ENCODE results near the gene GPAT2.
"Not testable (repeated sequence)": the region's sequence is repeated elsewhere in the genome, so short reads cannot be mapped to it uniquely, and the experiment has no call there.

GPAT2 gene

GRCh38 chr2:96035554-96035953, 838 bp upstream of the GPAT2 start:
- H3K36me3 ChIP-seq (ENCODE audit: control insufficient read depth in 4 of 4, insufficient read depth in 4 of 4, low read length in 3 of 4); H3K4me1 ChIP-seq (ENCODE audit: control extremely low read depth in 1 of 4, control insufficient read depth in 4 of 4, insufficient read depth in 4 of 4, low read length in 3 of 4); H3K27me3 ChIP-seq (replicated peaks in 2 of 5; ENCODE audit: control insufficient read depth in 4 of 5, insufficient read depth in 5 of 5, low read length in 4 of 5); POLR2A ChIA-PET; H3K27ac ChIP-seq (ENCODE audit: insufficient read depth in 1 of 2, low read depth in 1 of 2, low read length in 2 of 2, poor library complexity in 1 of 2, severe bottlenecking in 2 of 2); H3K9me3 ChIP-seq (ENCODE audit: control extremely low read depth in 1 of 5, control insufficient read depth in 4 of 5, insufficient read depth in 2 of 5, low read depth in 1 of 5, low read length in 4 of 5); H3K4me3 ChIP-seq (ENCODE audit: control insufficient read depth in 1 of 7, extremely low read depth in 1 of 7, insufficient read depth in 4 of 7, low read depth in 2 of 7, low read length in 6 of 7); CTCF ChIA-PET; DNase-seq: not testable (repeated sequence)
- no CpG with 5 or more reads among the region's 14 CpGs for WGBS (ENCODE audit: insufficient coverage)

GRCh38 chr2:96033997-96034396, 719 bp downstream of the GPAT2 start:
- CTCF ChIA-PET, DNase-seq: not testable (repeated sequence)
- WGBS (ENCODE audit: insufficient coverage), result no CpG with 5 or more reads among the region's 9 CpGs

GRCh38 chr2:96027725-96028325, 6.9 kb downstream of the GPAT2 start:
- H3K27ac ChIP-seq (ENCODE audit: insufficient read depth in 1 of 2, low read depth in 1 of 2, low read length in 2 of 2, poor library complexity in 1 of 2, severe bottlenecking in 2 of 2); H3K4me1 ChIP-seq (ENCODE audit: control extremely low read depth in 1 of 4, control insufficient read depth in 4 of 4, insufficient read depth in 4 of 4, low read length in 3 of 4); DNase-seq; H3K9me3 ChIP-seq (ENCODE audit: control extremely low read depth in 1 of 5, control insufficient read depth in 4 of 5, insufficient read depth in 2 of 5, low read depth in 1 of 5, low read length in 4 of 5); CTCF ChIA-PET; H3K4me3 ChIP-seq (ENCODE audit: control insufficient read depth in 1 of 7, extremely low read depth in 1 of 7, insufficient read depth in 4 of 7, low read depth in 2 of 7, low read length in 6 of 7); H3K27me3 ChIP-seq (replicated peaks in 2 of 5; ENCODE audit: control insufficient read depth in 4 of 5, insufficient read depth in 5 of 5, low read length in 4 of 5); H3K36me3 ChIP-seq (ENCODE audit: control insufficient read depth in 4 of 4, insufficient read depth in 4 of 4, low read length in 3 of 4); POLR2A ChIA-PET: not testable (repeated sequence)
- no CpG with 5 or more reads among the region's 16 CpGs for WGBS (ENCODE audit: insufficient coverage)

More at GRCh38 chr2:96033997-96034396, 719 bp downstream of the GPAT2 start:
- H3K9me3 ChIP-seq (ENCODE audit: control extremely low read depth in 1 of 5, control insufficient read depth in 4 of 5, insufficient read depth in 2 of 5, low read depth in 1 of 5, low read length in 4 of 5); H3K4me1 ChIP-seq (ENCODE audit: control extremely low read depth in 1 of 4, control insufficient read depth in 4 of 4, insufficient read depth in 4 of 4, low read length in 3 of 4); POLR2A ChIA-PET; H3K27me3 ChIP-seq (replicated peaks in 2 of 5; ENCODE audit: control insufficient read depth in 4 of 5, insufficient read depth in 5 of 5, low read length in 4 of 5); H3K27ac ChIP-seq (ENCODE audit: insufficient read depth in 1 of 2, low read depth in 1 of 2, low read length in 2 of 2, poor library complexity in 1 of 2, severe bottlenecking in 2 of 2); H3K36me3 ChIP-seq (ENCODE audit: control insufficient read depth in 4 of 4, insufficient read depth in 4 of 4, low read length in 3 of 4); H3K4me3 ChIP-seq (ENCODE audit: control insufficient read depth in 1 of 7, extremely low read depth in 1 of 7, insufficient read depth in 4 of 7, low read depth in 2 of 7, low read length in 6 of 7): not testable (repeated sequence)

- H3K36me3 ChIP-seq (ENCODE audit: control insufficient read depth in 4 of 4, insufficient read depth in 4 of 4, low read length in 3 of 4); H3K4me1 ChIP-seq (ENCODE audit: control extremely low read depth in 1 of 4, control insufficient read depth in 4 of 4, insufficient read depth in 4 of 4, low read length in 3 of 4); POLR2A ChIA-PET; CTCF ChIA-PET; H3K9me3 ChIP-seq (ENCODE audit: control extremely low read depth in 1 of 5, control insufficient read depth in 4 of 5, insufficient read depth in 2 of 5, low read depth in 1 of 5, low read length in 4 of 5); DNase-seq; H3K27ac ChIP-seq (ENCODE audit: insufficient read depth in 1 of 2, low read depth in 1 of 2, low read length in 2 of 2, poor library complexity in 1 of 2, severe bottlenecking in 2 of 2); H3K27me3 ChIP-seq (replicated peaks in 2 of 5; ENCODE audit: control insufficient read depth in 4 of 5, insufficient read depth in 5 of 5, low read length in 4 of 5); H3K4me3 ChIP-seq (ENCODE audit: control insufficient read depth in 1 of 7, extremely low read depth in 1 of 7, insufficient read depth in 4 of 7, low read depth in 2 of 7, low read length in 6 of 7): not testable (repeated sequence)
- no CpG with 5 or more reads among the region's 6 CpGs for WGBS (ENCODE audit: insufficient coverage)
Measured at GRCh38 chr2:96025755-96026154, 9.0 kb downstream of the GPAT2 start.

- POLR2A ChIA-PET, result no interaction called here
- Histone ChIP-seq H3K4me1 (ENCODE audit: control extremely low read depth in 1 of 4, control insufficient read depth in 4 of 4, insufficient read depth in 4 of 4, low read length in 3 of 4) (no peaks in the 10 kb centered on the region), H3K27ac (ENCODE audit: insufficient read depth in 1 of 2, low read depth in 1 of 2, low read length in 2 of 2, poor library complexity in 1 of 2, severe bottlenecking in 2 of 2) (no peak overlapping the region), H3K36me3 (ENCODE audit: control insufficient read depth in 4 of 4, insufficient read depth in 4 of 4, low read length in 3 of 4) (no peaks in the 10 kb centered on the region), H3K4me3 (ENCODE audit: control insufficient read depth in 1 of 7, extremely low read depth in 1 of 7, insufficient read depth in 4 of 7, low read depth in 2 of 7, low read length in 6 of 7) (no peak overlapping the region), H3K9me3 (ENCODE audit: control extremely low read depth in 1 of 5, control insufficient read depth in 4 of 5, insufficient read depth in 2 of 5, low read depth in 1 of 5, low read length in 4 of 5) (no peaks in the 10 kb centered on the region), H3K27me3 (replicated peaks in 2 of 5; ENCODE audit: control insufficient read depth in 4 of 5, insufficient read depth in 5 of 5, low read length in 4 of 5) (no peaks in the 10 kb centered on the region)
- CTCF ChIA-PET, result interaction anchor here (0.8 to 3.2 kb wide), 3 partner anchors 14 to 114 kb away, joined by 3 to 14 read pairs (median 3); partner anchors contain the start of gene ASTL
- DNase-seq, result no peak
- no CpG with 5 or more reads among the region's 4 CpGs for WGBS (ENCODE audit: insufficient coverage)
Measured at GRCh38 chr2:96025194-96025492, 9.6 kb downstream of the GPAT2 start.

- CTCF ChIA-PET, result interaction anchor here (0.8 to 3.2 kb wide), 4 partner anchors 13 to 114 kb away, joined by 3 to 17 read pairs (median 8); partner anchors contain the start of genes ADRA2B and ASTL
- WGBS (ENCODE audit: insufficient coverage), result 97% methylated on average over 15 of the region's 27 CpGs
- POLR2A ChIA-PET, result no interaction called here
- H3K27me3 ChIP-seq (replicated peaks in 2 of 5; ENCODE audit: control insufficient read depth in 4 of 5, insufficient read depth in 5 of 5, low read length in 4 of 5), result no peaks in the 10 kb centered on the region
- no peak for DNase-seq
- no peak overlapping the region for H3K27ac ChIP-seq (ENCODE audit: insufficient read depth in 1 of 2, low read depth in 1 of 2, low read length in 2 of 2, poor library complexity in 1 of 2, severe bottlenecking in 2 of 2)
- no peaks in the 10 kb centered on the region for H3K36me3 ChIP-seq (ENCODE audit: control insufficient read depth in 4 of 4, insufficient read depth in 4 of 4, low read length in 3 of 4)
- H3K4me3 ChIP-seq (ENCODE audit: control insufficient read depth in 1 of 7, extremely low read depth in 1 of 7, insufficient read depth in 4 of 7, low read depth in 2 of 7, low read length in 6 of 7), result no peak overlapping the region
- no peaks in the 10 kb centered on the region for H3K9me3 ChIP-seq (ENCODE audit: control extremely low read depth in 1 of 5, control insufficient read depth in 4 of 5, insufficient read depth in 2 of 5, low read depth in 1 of 5, low read length in 4 of 5)
- no peaks in the 10 kb centered on the region for H3K4me1 ChIP-seq (ENCODE audit: control extremely low read depth in 1 of 4, control insufficient read depth in 4 of 4, insufficient read depth in 4 of 4, low read length in 3 of 4)
Measured at GRCh38 chr2:96024336-96025193, 10.2 kb downstream of the GPAT2 start.

- DNase-seq; POLR2A ChIA-PET; H3K4me1 ChIP-seq (ENCODE audit: control extremely low read depth in 1 of 4, control insufficient read depth in 4 of 4, insufficient read depth in 4 of 4, low read length in 3 of 4); H3K4me3 ChIP-seq (ENCODE audit: control insufficient read depth in 1 of 7, extremely low read depth in 1 of 7, insufficient read depth in 4 of 7, low read depth in 2 of 7, low read length in 6 of 7); H3K9me3 ChIP-seq (ENCODE audit: control extremely low read depth in 1 of 5, control insufficient read depth in 4 of 5, insufficient read depth in 2 of 5, low read depth in 1 of 5, low read length in 4 of 5); H3K27ac ChIP-seq (ENCODE audit: insufficient read depth in 1 of 2, low read depth in 1 of 2, low read length in 2 of 2, poor library complexity in 1 of 2, severe bottlenecking in 2 of 2); H3K27me3 ChIP-seq (replicated peaks in 2 of 5; ENCODE audit: control insufficient read depth in 4 of 5, insufficient read depth in 5 of 5, low read length in 4 of 5); H3K36me3 ChIP-seq (ENCODE audit: control insufficient read depth in 4 of 4, insufficient read depth in 4 of 4, low read length in 3 of 4): not testable (repeated sequence)
- 100% methylated on average over 2 of the region's 7 CpGs for WGBS (ENCODE audit: insufficient coverage)
- CTCF ChIA-PET, result interaction anchor here (1.8 to 3.2 kb wide), 3 partner anchors 94 to 152 kb away, joined by 8 to 17 read pairs (median 14); partner anchors contain the start of genes ADRA2B and ASTL
Measured at GRCh38 chr2:96023701-96024100, 11.0 kb downstream of the GPAT2 start.

Measured in common myeloid progenitor, CD34-positive (primary cell).